ENCODE measurements around the gene PELI1. TPM values are rescaled to one million over a fixed set of nuclear protein-coding genes. Genes with fewer than 3 reads are reported as not detected.
A peak's percentile ranks its signal among the peaks of the same experiment; 100 is the strongest.
"Not testable (repeated sequence)": the region's sequence is repeated elsewhere in the genome, so short reads cannot be mapped to it uniquely, and the experiment has no call there.

Gene PELI1
- total and polyA plus RNA-seq, 11 donors: 4.2 to 14.6 (median 7.3) TPM

GRCh38 chr2:64104933-64105332 is 39.3 kb downstream of the PELI1 start:
- no peak for ATAC-seq
- H3K4me1 ChIP-seq: peaks cover 0 to 41% (median 0%) of the 10 kb centered on the region in 12 donors

DNA sequence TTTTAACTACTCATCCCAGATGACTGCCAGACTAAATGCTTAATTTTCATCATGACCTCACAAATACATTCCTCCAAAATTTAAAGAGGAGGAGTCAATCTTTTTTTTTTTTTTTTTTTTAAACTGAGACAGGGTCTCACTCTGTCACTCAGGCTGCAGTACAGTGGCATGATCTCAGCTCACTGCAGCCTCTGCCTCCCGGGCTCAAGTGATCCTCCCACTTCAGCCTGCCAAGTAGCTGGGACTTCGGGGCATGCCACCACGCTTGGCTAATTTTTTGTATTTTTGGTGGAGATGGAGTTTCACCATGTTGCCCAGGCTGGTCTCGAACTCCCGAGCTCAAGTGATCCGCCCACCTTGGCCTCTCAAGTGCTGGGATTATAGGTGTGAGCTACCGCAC is 41.5 kb downstream of the PELI1 start:
- WGBS, 4 donors: 86 to 90% (median 87%) methylated on average over 7 of the region's 7 CpGs
- ATAC-seq; H3K4me3 ChIP-seq; intact Hi-C loops (cut with DNase I); DNase-seq; H3K27me3 ChIP-seq; H3K9me3 ChIP-seq; H3K27ac ChIP-seq: not testable (repeated sequence)
- peaks cover 0 to 41% (median 0%) of the 10 kb centered on the region in 12 donors for H3K4me1 ChIP-seq
- peaks cover 0 to 77% (median 51%) of the 10 kb centered on the region in 9 donors for H3K36me3 ChIP-seq

More at GRCh38 chr2:64104933-64105332, 39.3 kb downstream of the PELI1 start:
- Histone ChIP-seq H3K27ac (no peak overlapping the region), H3K27me3 (no peaks in the 10 kb centered on the region), H3K9me3 (no peaks in the 10 kb centered on the region), H3K36me3 (peaks cover 0 to 64% (median 36%) of the 10 kb centered on the region in 9 donors), H3K4me3 (no peak overlapping the region)
- TF ChIP-seq CTCF (IDR thresholded peaks at IDR 0.05) (no peak), POLR2A (IDR thresholded peaks at IDR 0.05) (no peak)
- DNase-seq: no peak
- intact Hi-C loops (cut with DNase I): no loop called here
- 25 to 54% (median 30%) methylated on average over 1 of the region's 1 CpG for WGBS, 4 donors

- ATAC-seq: no peak
- Histone ChIP-seq H3K27ac (peak overlapping the region in 1 of 12 donors; percentile 51), H3K4me3 (no peak overlapping the region), H3K4me1 (peaks cover 0 to 40% (median 0%) of the 10 kb centered on the region in 12 donors), H3K27me3 (no peaks in the 10 kb centered on the region), H3K9me3 (no peaks in the 10 kb centered on the region), H3K36me3 (peaks cover 0 to 74% (median 53%) of the 10 kb centered on the region in 9 donors)
- intact Hi-C loops (cut with DNase I): no loop called here
- no peak for TF ChIP-seq CTCF (IDR thresholded peaks at IDR 0.05)
- TF ChIP-seq POLR2A (IDR thresholded peaks at IDR 0.05): no peak
- DNase-seq: no peak
Measured at GRCh38 chr2:64101141-64101591, 43.1 kb downstream of the PELI1 start.

GRCh38 chr2:64100584-64100983 is 43.6 kb downstream of the PELI1 start:
- peaks cover 0 to 75% (median 53%) of the 10 kb centered on the region in 9 donors for H3K36me3 ChIP-seq

GRCh38 chr2:64094663-64095382 is 49.4 kb downstream of the PELI1 start:
- WGBS, 4 donors: 90 to 92% (median 91%) methylated on average over 12 of the region's 12 CpGs
- intact Hi-C loops (cut with DNase I): no loop called here
- no peaks in the 10 kb centered on the region for H3K9me3 ChIP-seq
- DNase-seq (no peak), ATAC-seq (no peak)
- TF ChIP-seq POLR2A (IDR thresholded peaks at IDR 0.05) (no peak), CTCF (IDR thresholded peaks at IDR 0.05) (no peak)
- no peaks in the 10 kb centered on the region for H3K27me3 ChIP-seq
- H3K4me1 ChIP-seq: no peaks in the 10 kb centered on the region
- no peak overlapping the region for H3K4me3 ChIP-seq
- H3K36me3 ChIP-seq: peaks cover 0 to 88% (median 73%) of the 10 kb centered on the region in 9 donors
- no peak overlapping the region for H3K27ac ChIP-seq

More at GRCh38 chr2:64100584-64100983, 43.6 kb downstream of the PELI1 start:
- ATAC-seq; intact Hi-C loops (cut with DNase I); H3K9me3 ChIP-seq; H3K4me3 ChIP-seq; H3K27me3 ChIP-seq; DNase-seq: not testable (repeated sequence)
- 91 to 96% (median 92%) methylated on average over 8 of the region's 8 CpGs for WGBS, 4 donors
- H3K4me1 ChIP-seq: peaks cover 0 to 34% (median 0%) of the 10 kb centered on the region in 12 donors
- peak overlapping the region in 1 of 12 donors; percentile 51 for H3K27ac ChIP-seq
